Measurements from ENCODE around the gene PCNX3. TPM values are rescaled to one million over a fixed set of nuclear protein-coding genes. Genes with fewer than 3 reads are reported as not detected.

Gene PCNX3
- total and polyA plus RNA-seq, 10 of the 15 experiments (the other 5 are each of a cell fraction or from before 2014, with no cell fraction given): 0.03 to 46.6 (median 8.4) TPM

DNA sequence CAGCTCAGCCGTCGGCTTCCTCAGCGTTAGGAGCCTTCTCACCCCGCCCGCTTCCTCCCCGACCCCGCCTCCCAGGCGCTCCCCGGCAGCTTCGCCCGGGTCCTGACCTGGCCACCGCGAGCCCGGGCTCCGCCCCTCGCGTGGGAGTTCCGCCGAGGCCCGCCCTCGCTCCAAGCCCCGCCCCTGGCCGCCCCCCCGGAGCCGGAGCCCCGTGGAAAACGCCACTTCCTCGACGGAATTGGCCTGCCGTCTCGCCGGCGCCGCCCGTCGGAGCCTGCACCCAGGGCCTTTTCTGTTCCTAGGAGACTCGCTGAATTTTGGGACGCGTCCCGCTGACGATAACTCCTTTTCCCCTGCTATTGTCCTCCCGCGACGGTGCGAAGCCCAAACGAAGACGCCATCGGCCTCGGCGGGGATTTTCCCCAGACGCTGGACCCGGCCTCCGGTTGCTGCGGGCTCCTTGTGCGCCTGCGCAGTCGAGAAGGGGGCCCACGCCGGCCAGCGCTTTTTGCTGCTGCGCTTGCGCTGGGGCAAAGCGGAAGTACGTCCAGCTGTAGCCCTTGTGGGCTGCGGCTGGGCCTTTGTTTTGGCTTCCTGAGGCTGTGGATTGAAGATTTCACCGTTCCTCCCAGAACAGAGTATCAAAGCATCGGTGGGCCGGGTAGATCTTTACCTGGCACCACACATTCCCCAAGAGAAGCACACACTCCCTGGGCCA lies 37.1 kb downstream of the PCNX3 start (continued):
- TF ChIP-seq, protein P1, sequence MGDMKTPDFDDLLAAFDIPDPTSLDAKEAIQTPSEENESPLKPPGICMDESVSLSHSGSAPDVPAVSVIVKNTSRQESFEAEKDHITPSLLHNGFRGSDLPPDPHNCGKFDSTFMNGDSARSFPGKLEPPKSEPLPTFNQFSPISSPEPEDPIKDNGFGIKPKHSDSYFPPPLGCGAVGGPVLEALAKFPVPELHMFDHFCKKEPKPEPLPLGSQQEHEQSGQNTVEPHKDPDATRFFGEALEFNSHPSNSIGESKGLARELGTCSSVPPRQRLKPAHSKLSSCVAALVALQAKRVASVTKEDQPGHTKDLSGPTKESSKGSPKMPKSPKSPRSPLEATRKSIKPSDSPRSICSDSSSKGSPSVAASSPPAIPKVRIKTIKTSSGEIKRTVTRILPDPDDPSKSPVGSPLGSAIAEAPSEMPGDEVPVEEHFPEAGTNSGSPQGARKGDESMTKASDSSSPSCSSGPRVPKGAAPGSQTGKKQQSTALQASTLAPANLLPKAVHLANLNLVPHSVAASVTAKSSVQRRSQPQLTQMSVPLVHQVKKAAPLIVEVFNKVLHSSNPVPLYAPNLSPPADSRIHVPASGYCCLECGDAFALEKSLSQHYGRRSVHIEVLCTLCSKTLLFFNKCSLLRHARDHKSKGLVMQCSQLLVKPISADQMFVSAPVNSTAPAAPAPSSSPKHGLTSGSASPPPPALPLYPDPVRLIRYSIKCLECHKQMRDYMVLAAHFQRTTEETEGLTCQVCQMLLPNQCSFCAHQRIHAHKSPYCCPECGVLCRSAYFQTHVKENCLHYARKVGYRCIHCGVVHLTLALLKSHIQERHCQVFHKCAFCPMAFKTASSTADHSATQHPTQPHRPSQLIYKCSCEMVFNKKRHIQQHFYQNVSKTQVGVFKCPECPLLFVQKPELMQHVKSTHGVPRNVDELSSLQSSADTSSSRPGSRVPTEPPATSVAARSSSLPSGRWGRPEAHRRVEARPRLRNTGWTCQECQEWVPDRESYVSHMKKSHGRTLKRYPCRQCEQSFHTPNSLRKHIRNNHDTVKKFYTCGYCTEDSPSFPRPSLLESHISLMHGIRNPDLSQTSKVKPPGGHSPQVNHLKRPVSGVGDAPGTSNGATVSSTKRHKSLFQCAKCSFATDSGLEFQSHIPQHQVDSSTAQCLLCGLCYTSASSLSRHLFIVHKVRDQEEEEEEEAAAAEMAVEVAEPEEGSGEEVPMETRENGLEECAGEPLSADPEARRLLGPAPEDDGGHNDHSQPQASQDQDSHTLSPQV (IDR thresholded peaks at IDR 0.05): no peak
- TF ChIP-seq ZNF217 (IDR thresholded peaks at IDR 0.05) (no peak), TCF3 (IDR thresholded peaks at IDR 0.05; ENCODE audit: borderline replicate concordance, insufficient read depth, low read depth, low read length) (peak; percentile 27; the same call in 1 of the 2 replicates), SIX5 (IDR thresholded peaks at IDR 0.05; ENCODE audit: low read depth, low read length, severe bottlenecking) (no peak), KAT2A (conservative IDR thresholded peaks at IDR 0.05; ENCODE audit: control insufficient read depth, low read depth, low read length) (no peak), HDAC2 (IDR thresholded peaks at IDR 0.05) (no peak), MEF2B (IDR thresholded peaks at IDR 0.05; ENCODE audit: partially characterized antibody, poor library complexity, severe bottlenecking) (peak; percentile 56), JUNB (IDR thresholded peaks at IDR 0.05) (peak; percentile 14; the same call in 1 of the 2 replicates), RELA (IDR thresholded peaks at IDR 0.05; ENCODE audit: borderline replicate concordance, partially characterized antibody) (peak; percentile 78), TAF1 (IDR thresholded peaks at IDR 0.05; ENCODE audit: borderline replicate concordance, low read depth, low read length) (peak; percentile 68), GABPA (IDR thresholded peaks at IDR 0.05; ENCODE audit: low read depth) (no peak), PAX5 (IDR thresholded peaks at IDR 0.05; ENCODE audit: borderline replicate concordance, low read depth, low read length) (no peak; the same call in 1 of the 2 replicates), IKZF2 (IDR thresholded peaks at IDR 0.05) (peak; percentile 67 to 71; a peak in 2 of 4 replicates), TARDBP (IDR thresholded peaks at IDR 0.05; ENCODE audit: borderline replicate concordance) (peak; percentile 28; the same call in 1 of the 2 replicates), YY1 (IDR thresholded peaks at IDR 0.05; ENCODE audit: low read depth, low read length) (peak; percentile 71), FOXK2 (IDR thresholded peaks at IDR 0.05) (no peak), RAD21 (IDR thresholded peaks at IDR 0.05; ENCODE audit: insufficient read depth, low read depth, low read length) (no peak), STAT3 (IDR thresholded peaks at IDR 0.05; ENCODE audit: low read depth, low read length) (no peak)
- TF ChIP-seq, protein P2, sequence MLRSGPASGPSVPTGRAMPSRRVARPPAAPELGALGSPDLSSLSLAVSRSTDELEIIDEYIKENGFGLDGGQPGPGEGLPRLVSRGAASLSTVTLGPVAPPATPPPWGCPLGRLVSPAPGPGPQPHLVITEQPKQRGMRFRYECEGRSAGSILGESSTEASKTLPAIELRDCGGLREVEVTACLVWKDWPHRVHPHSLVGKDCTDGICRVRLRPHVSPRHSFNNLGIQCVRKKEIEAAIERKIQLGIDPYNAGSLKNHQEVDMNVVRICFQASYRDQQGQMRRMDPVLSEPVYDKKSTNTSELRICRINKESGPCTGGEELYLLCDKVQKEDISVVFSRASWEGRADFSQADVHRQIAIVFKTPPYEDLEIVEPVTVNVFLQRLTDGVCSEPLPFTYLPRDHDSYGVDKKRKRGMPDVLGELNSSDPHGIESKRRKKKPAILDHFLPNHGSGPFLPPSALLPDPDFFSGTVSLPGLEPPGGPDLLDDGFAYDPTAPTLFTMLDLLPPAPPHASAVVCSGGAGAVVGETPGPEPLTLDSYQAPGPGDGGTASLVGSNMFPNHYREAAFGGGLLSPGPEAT (IDR thresholded peaks at IDR 0.05; ENCODE audit: low read depth): peak; percentile 86
- TF ChIP-seq, protein P3, sequence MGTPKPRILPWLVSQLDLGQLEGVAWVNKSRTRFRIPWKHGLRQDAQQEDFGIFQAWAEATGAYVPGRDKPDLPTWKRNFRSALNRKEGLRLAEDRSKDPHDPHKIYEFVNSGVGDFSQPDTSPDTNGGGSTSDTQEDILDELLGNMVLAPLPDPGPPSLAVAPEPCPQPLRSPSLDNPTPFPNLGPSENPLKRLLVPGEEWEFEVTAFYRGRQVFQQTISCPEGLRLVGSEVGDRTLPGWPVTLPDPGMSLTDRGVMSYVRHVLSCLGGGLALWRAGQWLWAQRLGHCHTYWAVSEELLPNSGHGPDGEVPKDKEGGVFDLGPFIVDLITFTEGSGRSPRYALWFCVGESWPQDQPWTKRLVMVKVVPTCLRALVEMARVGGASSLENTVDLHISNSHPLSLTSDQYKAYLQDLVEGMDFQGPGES (IDR thresholded peaks at IDR 0.05): no peak
- TF ChIP-seq, protein P4, sequence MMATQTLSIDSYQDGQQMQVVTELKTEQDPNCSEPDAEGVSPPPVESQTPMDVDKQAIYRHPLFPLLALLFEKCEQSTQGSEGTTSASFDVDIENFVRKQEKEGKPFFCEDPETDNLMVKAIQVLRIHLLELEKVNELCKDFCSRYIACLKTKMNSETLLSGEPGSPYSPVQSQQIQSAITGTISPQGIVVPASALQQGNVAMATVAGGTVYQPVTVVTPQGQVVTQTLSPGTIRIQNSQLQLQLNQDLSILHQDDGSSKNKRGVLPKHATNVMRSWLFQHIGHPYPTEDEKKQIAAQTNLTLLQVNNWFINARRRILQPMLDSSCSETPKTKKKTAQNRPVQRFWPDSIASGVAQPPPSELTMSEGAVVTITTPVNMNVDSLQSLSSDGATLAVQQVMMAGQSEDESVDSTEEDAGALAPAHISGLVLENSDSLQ (IDR thresholded peaks at IDR 0.05): no peak
- TF ChIP-seq, protein P5, sequence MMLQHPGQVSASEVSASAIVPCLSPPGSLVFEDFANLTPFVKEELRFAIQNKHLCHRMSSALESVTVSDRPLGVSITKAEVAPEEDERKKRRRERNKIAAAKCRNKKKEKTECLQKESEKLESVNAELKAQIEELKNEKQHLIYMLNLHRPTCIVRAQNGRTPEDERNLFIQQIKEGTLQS (IDR thresholded peaks at IDR 0.05; ENCODE audit: borderline replicate concordance, extremely low read depth, low read depth, low read length): no peak
